MCF 10A (cell line): ENCODE measurements around the gene KAZALD1. TPM values are rescaled to one million over a fixed set of nuclear protein-coding genes. Genes with fewer than 3 reads are reported as not detected.

Experiments
- BruUV-seq: library from RNA; stranded (reverse); fragments of 400-500 nt; replicated peaks from 2 replicates; lab custom pipeline; 2021; lab: Mats Ljungman, UMichigan
- CTCF ChIA-PET: fragments of 300-600 bp; sonication (Branson Sonifier 250); formaldehyde crosslinking; extraction: SDS; loops from one replicate; lab custom pipeline; 2021; ENCODE audit warnings: antibody characterized with exemption, inconsistent platforms; lab: Yijun Ruan, JAX
- POLR2A ChIA-PET: fragments of 300-600, 350-650 bp; sonication (Branson Sonifier 250); formaldehyde crosslinking; extraction: SDS; loops from one replicate; lab custom pipeline; 2020; ENCODE audit warnings: antibody characterized with exemption, inconsistent platforms; lab: Yijun Ruan, JAX
- DNase-seq: peaks from one replicate; pipeline ENCODE4 v3.0.0-alpha.2; 2018; ENCODE audit not compliant: unreplicated experiment
- H3K27ac Mint-ChIP-seq: one replicate; pipeline ENCODE4 v1.8.0; 2022; ENCODE audit warnings: mild to moderate bottlenecking, low read depth, mixed read lengths; ENCODE audit not compliant: unreplicated experiment
- H3K27me3 Mint-ChIP-seq: one replicate; pipeline ENCODE4 v1.8.0; 2022; ENCODE audit warnings: mixed read lengths; ENCODE audit not compliant: insufficient read depth, unreplicated experiment
- H3K36me3 Mint-ChIP-seq: one replicate; pipeline ENCODE4 v1.8.0; 2022; ENCODE audit warnings: mild to moderate bottlenecking, moderate library complexity, mixed read lengths; ENCODE audit not compliant: insufficient read depth, unreplicated experiment
- H3K4me1 Mint-ChIP-seq: one replicate; pipeline ENCODE4 v1.8.0; 2022; ENCODE audit warnings: mixed read lengths; ENCODE audit not compliant: insufficient read depth, unreplicated experiment
- H3K4me3 Mint-ChIP-seq: one replicate; pipeline ENCODE4 v1.8.0; 2022; ENCODE audit warnings: mild to moderate bottlenecking, moderate library complexity, mixed read lengths; ENCODE audit not compliant: unreplicated experiment
- H3K9me3 Mint-ChIP-seq: one replicate; pipeline ENCODE4 v1.8.0; 2022; ENCODE audit warnings: mixed read lengths; ENCODE audit not compliant: unreplicated experiment
- CTCF ChIP-seq: fragments of 200-600 bp; IDR thresholded peaks from one replicate; pipeline ENCODE4 v1.8.0; 2022; ENCODE audit warnings: antibody characterized with exemption, mild to moderate bottlenecking; ENCODE audit not compliant: unreplicated experiment
- intact Hi-C: fragments of 100-400 bp; cut with micrococcal nuclease; formaldehyde crosslinking; loops from 2 replicates; pipeline ENCODE4 v1.14.1; 2022
- total RNA-seq: library from RNA; stranded (reverse); gene quantifications from 2 replicates; pipeline ENCODE4 v1.2.3, GENCODE V29; 2022

The KAZALD1 gene
- total RNA-seq, 1 experiment from 2014 or later, result 2.4 TPM

GRCh38 chr10:101040061-101040460 is 21.7 kb upstream of the KAZALD1 start:
- CTCF ChIA-PET, result interaction anchor here (0.6 to 13.2 kb wide), 10 partner anchors 11 to 229 kb away, joined by 3 to 234 read pairs (median 4); partner anchors contain the start of gene KAZALD1
- BruUV-seq, result no TSS peak
- no peaks in the 10 kb centered on the region for H3K9me3 Mint-ChIP-seq

GRCh38 chr10:101040851-101041250 is 20.9 kb upstream of the KAZALD1 start:
- no TSS peak for BruUV-seq
- H3K4me3 Mint-ChIP-seq, result no peak overlapping the region
- DNase-seq, result no peak
- TF ChIP-seq CTCF, result no peak
- peaks cover 27% of the 10 kb centered on the region for H3K36me3 Mint-ChIP-seq
- intact Hi-C loops, result loop anchor here (1.0 kb wide), 2 partner anchors 26 to 101 kb away; no protein-coding TSS in a partner anchor
- no peak overlapping the region for H3K27ac Mint-ChIP-seq
- H3K27me3 Mint-ChIP-seq, result no peaks in the 10 kb centered on the region
- peaks cover 29% of the 10 kb centered on the region for H3K4me1 Mint-ChIP-seq
- no peaks in the 10 kb centered on the region for H3K9me3 Mint-ChIP-seq
- ChIA-PET CTCF (interaction anchor here (0.8 to 13.2 kb wide), 13 partner anchors 11 to 115 kb away, joined by 3 to 234 read pairs (median 5); partner anchors contain the start of genes KAZALD1, LZTS2, PDZD7 and SFXN3), POLR2A (interaction anchor here (1.0 to 5.4 kb wide), 6 partner anchors 9 to 43 kb away, joined by 4 to 82 read pairs (median 46); partner anchors contain the start of genes KAZALD1, LZTS2, PDZD7 and SFXN3)

More at GRCh38 chr10:101040061-101040460, 21.7 kb upstream of the KAZALD1 start:
- no peak for DNase-seq
- H3K4me3 Mint-ChIP-seq, result no peak overlapping the region
- H3K27ac Mint-ChIP-seq, result no peak overlapping the region
- H3K4me1 Mint-ChIP-seq, result peaks cover 29% of the 10 kb centered on the region
- no peak for TF ChIP-seq CTCF
- intact Hi-C loops, result no loop called here
- POLR2A ChIA-PET, result interaction anchor here (4.1 to 5.4 kb wide), 3 partner anchors 8 to 42 kb away, joined by 24 to 82 read pairs (median 55); partner anchors contain the start of genes LZTS2, PDZD7 and SFXN3
- no peaks in the 10 kb centered on the region for H3K27me3 Mint-ChIP-seq
- H3K36me3 Mint-ChIP-seq, result peaks cover 31% of the 10 kb centered on the region

- peaks cover 27% of the 10 kb centered on the region for H3K36me3 Mint-ChIP-seq
- POLR2A ChIA-PET, result interaction anchor here (0.6 to 5.4 kb wide), 8 partner anchors 9 to 1673 kb away, joined by 3 to 82 read pairs (median 30); partner anchors contain the start of genes ARL3, KAZALD1, LZTS2 and PDZD7
- no peak overlapping the region for H3K4me3 Mint-ChIP-seq
- intact Hi-C loops, result loop anchor here (1.0 kb wide), 2 partner anchors 26 to 101 kb away; no protein-coding TSS in a partner anchor
- TF ChIP-seq CTCF, result peak; percentile 94
- H3K27me3 Mint-ChIP-seq, result no peaks in the 10 kb centered on the region
- CTCF ChIA-PET, result interaction anchor here (0.5 to 13.2 kb wide), 20 partner anchors 9 to 120 kb away, joined by 3 to 234 read pairs (median 4); partner anchors contain the start of genes KAZALD1, LZTS2, PDZD7 and SFXN3
- peak; percentile 88 for DNase-seq
- no peaks in the 10 kb centered on the region for H3K9me3 Mint-ChIP-seq
- H3K4me1 Mint-ChIP-seq, result peaks cover 29% of the 10 kb centered on the region
- H3K27ac Mint-ChIP-seq, result no peak overlapping the region
- BruUV-seq, result no TSS peak
These were observed 20.5 kb upstream of the KAZALD1 start for GRCh38 chr10:101041252-101041761.

GRCh38 chr10:101042118-101042517 is 19.7 kb upstream of the KAZALD1 start:
- Mint-ChIP-seq H3K4me1 (peaks cover 29% of the 10 kb centered on the region), H3K9me3 (no peaks in the 10 kb centered on the region), H3K36me3 (peaks cover 24% of the 10 kb centered on the region), H3K27ac (peak overlapping the region; percentile 100), H3K27me3 (no peaks in the 10 kb centered on the region), H3K4me3 (peak overlapping the region; percentile 98)
- intact Hi-C loops, result no loop called here
- ChIA-PET POLR2A (interaction anchor here (0.6 to 5.4 kb wide), 19 partner anchors 10 to 1672 kb away, joined by 3 to 82 read pairs (median 5); partner anchors contain the start of genes ARL3, DPCD, KAZALD1 and LZTS2), CTCF (interaction anchor here (0.5 to 13.2 kb wide), 20 partner anchors 10 to 120 kb away, joined by 3 to 234 read pairs (median 5); partner anchors contain the start of genes KAZALD1, LZTS2, PDZD7 and SFXN3)
- no TSS peak for BruUV-seq
- no peak for TF ChIP-seq CTCF
- DNase-seq, result no peak
